Suprapubic skin (tissue), 4 donors: ENCODE results near the gene ITPKB.

Source experiments
- EP300 ChIP-seq: sonication (generic); formaldehyde crosslinking; IDR thresholded peaks from one replicate; pipeline ENCODE4 v1.6.1; 2017; ENCODE audit warnings: antibody characterized with exemption
- POLR2A ChIP-seq, 2 donors: fragments of 450-650 bp; IDR thresholded peaks; one replicate each; pipeline ENCODE4 v1.6.1; 2017; ENCODE audit warnings: antibody characterized with exemption in 2 of 2, mild to moderate bottlenecking in 2 of 2, moderate library complexity in 2 of 2
- POLR2AphosphoS5 ChIP-seq, 3 donors: sonication (generic); formaldehyde crosslinking; IDR thresholded peaks; one replicate each; pipeline ENCODE4 v1.6.1; 2017; ENCODE audit warnings: antibody characterized with exemption in 3 of 3
- TF ChIP-seq, protein P1 (sequence below), 2 donors: fragments of 200-600 bp in 1 of 2; fragments of 450-650 bp in 1 of 2; sonication (generic) in 1 of 2; IDR thresholded peaks; one replicate each; pipeline ENCODE4 v1.5.1; 2016 to 2019; ENCODE audit warnings: antibody characterized with exemption in 2 of 2, mild to moderate bottlenecking in 1 of 2, moderate library complexity in 1 of 2

DNA sequence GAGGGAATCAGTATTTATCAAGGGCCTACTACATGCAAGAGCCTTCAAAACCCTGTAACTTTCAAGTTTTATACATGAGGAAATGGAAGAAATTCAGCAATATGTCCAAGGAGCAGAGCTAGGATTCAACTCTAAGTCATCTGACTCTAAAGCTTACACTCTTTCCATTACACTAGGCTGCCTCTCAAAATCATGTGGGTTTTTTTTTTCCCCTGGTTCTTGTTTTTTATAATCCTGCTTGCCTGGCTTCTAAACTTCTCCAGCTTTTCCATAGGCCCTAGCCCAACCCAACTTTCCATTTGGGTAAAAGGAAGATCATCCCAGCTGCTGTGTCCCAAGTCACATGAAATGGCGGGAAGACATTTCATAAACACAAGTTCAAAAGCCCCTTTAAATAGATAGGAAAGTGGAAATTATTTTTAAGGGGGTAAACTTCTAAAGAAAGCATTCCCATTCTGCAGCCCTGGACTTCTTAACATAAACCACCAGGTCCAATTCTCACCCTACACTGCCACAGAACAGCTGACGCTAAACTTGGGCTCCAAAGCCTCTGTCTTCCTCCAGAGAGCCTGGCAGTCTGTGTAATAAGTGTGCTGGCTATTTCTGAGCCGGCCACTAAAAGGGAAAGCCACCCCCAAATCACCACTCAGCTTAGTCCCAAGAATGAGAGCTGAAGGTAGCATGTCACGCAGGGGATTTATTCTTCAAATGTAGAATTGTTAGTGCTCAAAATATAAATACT is 46.9 kb downstream of the ITPKB start:
- TF ChIP-seq, protein P1, sequence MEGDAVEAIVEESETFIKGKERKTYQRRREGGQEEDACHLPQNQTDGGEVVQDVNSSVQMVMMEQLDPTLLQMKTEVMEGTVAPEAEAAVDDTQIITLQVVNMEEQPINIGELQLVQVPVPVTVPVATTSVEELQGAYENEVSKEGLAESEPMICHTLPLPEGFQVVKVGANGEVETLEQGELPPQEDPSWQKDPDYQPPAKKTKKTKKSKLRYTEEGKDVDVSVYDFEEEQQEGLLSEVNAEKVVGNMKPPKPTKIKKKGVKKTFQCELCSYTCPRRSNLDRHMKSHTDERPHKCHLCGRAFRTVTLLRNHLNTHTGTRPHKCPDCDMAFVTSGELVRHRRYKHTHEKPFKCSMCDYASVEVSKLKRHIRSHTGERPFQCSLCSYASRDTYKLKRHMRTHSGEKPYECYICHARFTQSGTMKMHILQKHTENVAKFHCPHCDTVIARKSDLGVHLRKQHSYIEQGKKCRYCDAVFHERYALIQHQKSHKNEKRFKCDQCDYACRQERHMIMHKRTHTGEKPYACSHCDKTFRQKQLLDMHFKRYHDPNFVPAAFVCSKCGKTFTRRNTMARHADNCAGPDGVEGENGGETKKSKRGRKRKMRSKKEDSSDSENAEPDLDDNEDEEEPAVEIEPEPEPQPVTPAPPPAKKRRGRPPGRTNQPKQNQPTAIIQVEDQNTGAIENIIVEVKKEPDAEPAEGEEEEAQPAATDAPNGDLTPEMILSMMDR (IDR thresholded peaks at IDR 0.05), result no peak
- no peak for TF ChIP-seq POLR2A (IDR thresholded peaks at IDR 0.05)
- no peak for TF ChIP-seq POLR2AphosphoS5 (IDR thresholded peaks at IDR 0.05)
- no peak for TF ChIP-seq EP300
